ENCODE results near the gene DMTF1.

GRCh38 chr7:87129332-87129731, 22.9 kb upstream of the DMTF1 start:
- no peak for TF ChIP-seq ZNF24 (tag by site-specific recombination; IDR thresholded peaks at IDR 0.05)
- TF ChIP-seq ZFP3 (tag by site-specific recombination; IDR thresholded peaks at IDR 0.05; ENCODE audit: low read depth): no peak
- TF ChIP-seq ZNF792 (tag by site-specific recombination; IDR thresholded peaks at IDR 0.05): no peak
- no peak for TF ChIP-seq CTCF (tag by site-specific recombination; IDR thresholded peaks at IDR 0.05)
- no peak for TF ChIP-seq ZNF837 (tag by site-specific recombination; IDR thresholded peaks at IDR 0.05)
- no peak for TF ChIP-seq ZNF621 (tag by site-specific recombination; IDR thresholded peaks at IDR 0.05)
- no peak for TF ChIP-seq ZNF121 (tag by site-specific recombination; IDR thresholded peaks at IDR 0.05)
- TF ChIP-seq YY1 (tag by site-specific recombination; IDR thresholded peaks at IDR 0.05): no peak
- TF ChIP-seq ZNF645 (tag by site-specific recombination; IDR thresholded peaks at IDR 0.05): no peak
- TF ChIP-seq ZBTB11 (tag by site-specific recombination; conservative IDR thresholded peaks at IDR 0.05; ENCODE audit: low read depth): no peak
- TF ChIP-seq REST (tag by site-specific recombination; IDR thresholded peaks at IDR 0.05): no peak
- TF ChIP-seq ZNF530 (tag by site-specific recombination; IDR thresholded peaks at IDR 0.05; ENCODE audit: low read depth): no peak

Data from HEK293 (cell line).